Type B pancreatic cell (in vitro differentiated cells): Measurements from ENCODE around the gene FMN1. TPM values are rescaled to one million over a fixed set of nuclear protein-coding genes. Genes with fewer than 3 reads are reported as not detected.
A peak's percentile ranks its signal among the peaks of the same experiment; 100 is the strongest.

Source experiments
- DNase-seq: peaks from one replicate; pipeline ENCODE4 v3.0.0; 2021; ENCODE audit warnings: mixed read lengths; ENCODE audit not compliant: unreplicated experiment; ENCODE audit errors: extremely low spot score
- H3K27ac Mint-ChIP-seq: 2 replicates; pipeline ENCODE4 v1.8.0; 2021; ENCODE audit warnings: mild to moderate bottlenecking, mixed read lengths
- H3K27me3 Mint-ChIP-seq: 2 replicates; pipeline ENCODE4 v1.8.0; 2021; ENCODE audit warnings: mixed read lengths
- H3K36me3 Mint-ChIP-seq: 2 replicates; pipeline ENCODE4 v1.8.0; 2021; ENCODE audit warnings: mixed read lengths
- H3K4me1 Mint-ChIP-seq: one replicate; pipeline ENCODE4 v1.8.0; 2021; ENCODE audit warnings: mixed read lengths; ENCODE audit not compliant: unreplicated experiment
- H3K4me3 Mint-ChIP-seq: 2 replicates; pipeline ENCODE4 v1.8.0; 2021; ENCODE audit warnings: mild to moderate bottlenecking, mixed read lengths
- H3K9me3 Mint-ChIP-seq: 2 replicates; pipeline ENCODE4 v1.8.0; 2021; ENCODE audit warnings: mixed read lengths
- CTCF ChIP-seq: fragments of 200-600 bp; sonication (generic); conservative IDR thresholded peaks from 2 replicates; pipeline ENCODE4 v1.5.0; 2021; ENCODE audit warnings: antibody characterized with exemption, mild to moderate bottlenecking
- total RNA-seq: library from RNA; stranded (reverse); gene quantifications from 2 replicates; pipeline ENCODE4 v1.2.1, GENCODE V29; 2021; ENCODE audit warnings: low replicate concordance

The FMN1 gene
- total RNA-seq, 1 donor from 2014 or later, result 22.1 TPM

GRCh38 chr15:33146051-33146450 lies 48.5 kb downstream of the FMN1 start:
- DNase-seq, result no peak
- H3K36me3 Mint-ChIP-seq, result peaks cover 20% of the 10 kb centered on the region
- peaks cover 18% of the 10 kb centered on the region for H3K9me3 Mint-ChIP-seq
- H3K4me1 Mint-ChIP-seq, result peaks cover 42% of the 10 kb centered on the region
- TF ChIP-seq CTCF, result no peak
- no peak overlapping the region for H3K4me3 Mint-ChIP-seq
- no peaks in the 10 kb centered on the region for H3K27me3 Mint-ChIP-seq
- H3K27ac Mint-ChIP-seq, result no peak overlapping the region

GRCh38 chr15:33145447-33145846 lies 49.1 kb downstream of the FMN1 start:
- peak overlapping the region; percentile 73 for H3K27ac Mint-ChIP-seq
- no peak overlapping the region for H3K4me3 Mint-ChIP-seq
- H3K9me3 Mint-ChIP-seq, result peaks cover 18% of the 10 kb centered on the region
- peaks cover 20% of the 10 kb centered on the region for H3K36me3 Mint-ChIP-seq
- TF ChIP-seq CTCF, result no peak
- no peak for DNase-seq
- no peaks in the 10 kb centered on the region for H3K27me3 Mint-ChIP-seq
- H3K4me1 Mint-ChIP-seq, result peaks cover 38% of the 10 kb centered on the region

GRCh38 chr15:33142708-33143107 lies 51.8 kb downstream of the FMN1 start:
- no peak overlapping the region for H3K27ac Mint-ChIP-seq
- H3K36me3 Mint-ChIP-seq, result peaks cover 15% of the 10 kb centered on the region

GRCh38 chr15:33138000-33138399 lies 56.5 kb downstream of the FMN1 start:
- Mint-ChIP-seq H3K9me3 (no peaks in the 10 kb centered on the region), H3K36me3 (no peaks in the 10 kb centered on the region), H3K4me3 (no peak overlapping the region), H3K4me1 (peaks cover 25% of the 10 kb centered on the region), H3K27me3 (no peaks in the 10 kb centered on the region), H3K27ac (no peak overlapping the region)
- DNase-seq, result no peak
- TF ChIP-seq CTCF, result no peak

More at GRCh38 chr15:33142708-33143107, 51.8 kb downstream of the FMN1 start:
- TF ChIP-seq CTCF, result no peak
- Mint-ChIP-seq H3K4me1 (peaks cover 35% of the 10 kb centered on the region), H3K27me3 (no peaks in the 10 kb centered on the region), H3K9me3 (peaks cover 18% of the 10 kb centered on the region), H3K4me3 (no peak overlapping the region)
- no peak for DNase-seq

GRCh38 chr15:33137101-33137500 lies 57.4 kb downstream of the FMN1 start:
- Mint-ChIP-seq H3K4me3 (no peak overlapping the region), H3K9me3 (no peaks in the 10 kb centered on the region), H3K4me1 (peaks cover 27% of the 10 kb centered on the region), H3K27me3 (no peaks in the 10 kb centered on the region), H3K27ac (no peak overlapping the region), H3K36me3 (no peaks in the 10 kb centered on the region)
- TF ChIP-seq CTCF, result no peak
- DNase-seq, result no peak

- peaks cover 31% of the 10 kb centered on the region for H3K4me1 Mint-ChIP-seq
- no peaks in the 10 kb centered on the region for H3K36me3 Mint-ChIP-seq
- H3K9me3 Mint-ChIP-seq, result no peaks in the 10 kb centered on the region
- H3K27me3 Mint-ChIP-seq, result no peaks in the 10 kb centered on the region
- DNase-seq, result no peak
- no peak for TF ChIP-seq CTCF
- no peak overlapping the region for H3K27ac Mint-ChIP-seq
- H3K4me3 Mint-ChIP-seq, result no peak overlapping the region
Observed at GRCh38 chr15:33136353-33136752, 58.2 kb downstream of the FMN1 start.
